HG03097 (cell line): ENCODE measurements around the gene MAPK11.

Source experiments
- ATAC-seq: cut with Tn5 transposase; IDR thresholded peaks from one replicate; pipeline ENCODE4 v1.9.1; 2021; ENCODE audit not compliant: unreplicated experiment, low FRiP score

The MAPK11 gene

DNA sequence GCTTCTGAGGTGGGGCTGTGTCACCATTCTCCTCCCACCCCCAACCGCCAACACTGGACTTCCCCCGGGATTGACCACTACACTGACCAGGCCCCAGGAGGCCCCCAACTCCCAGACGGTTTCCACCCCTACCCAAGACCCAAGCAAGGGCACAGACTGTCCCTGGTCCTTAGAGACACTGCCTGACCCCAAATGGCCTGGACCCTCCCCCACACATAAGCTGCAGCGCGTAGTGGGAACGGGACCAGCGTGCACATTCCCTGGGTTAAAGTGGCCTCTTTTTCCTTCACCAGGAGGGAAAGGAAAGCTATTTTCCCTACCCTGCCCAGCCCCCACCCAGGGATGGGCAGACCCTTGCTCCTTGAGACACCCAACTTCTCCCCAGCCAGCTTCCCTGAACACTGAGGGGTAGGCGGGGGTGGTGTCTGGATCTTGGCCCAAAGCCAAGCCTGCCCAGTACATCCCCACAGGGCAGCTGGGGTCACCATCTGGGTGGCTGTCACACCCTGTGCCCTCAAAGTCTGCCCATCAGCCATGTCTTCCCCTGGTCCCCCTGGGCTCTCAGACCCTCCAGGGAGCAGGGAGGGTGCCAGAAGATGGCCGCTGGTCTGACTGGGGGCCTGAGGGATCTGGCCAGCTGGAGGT is 7.1 kb downstream of the MAPK11 start:
- ATAC-seq: no peak

DNA sequence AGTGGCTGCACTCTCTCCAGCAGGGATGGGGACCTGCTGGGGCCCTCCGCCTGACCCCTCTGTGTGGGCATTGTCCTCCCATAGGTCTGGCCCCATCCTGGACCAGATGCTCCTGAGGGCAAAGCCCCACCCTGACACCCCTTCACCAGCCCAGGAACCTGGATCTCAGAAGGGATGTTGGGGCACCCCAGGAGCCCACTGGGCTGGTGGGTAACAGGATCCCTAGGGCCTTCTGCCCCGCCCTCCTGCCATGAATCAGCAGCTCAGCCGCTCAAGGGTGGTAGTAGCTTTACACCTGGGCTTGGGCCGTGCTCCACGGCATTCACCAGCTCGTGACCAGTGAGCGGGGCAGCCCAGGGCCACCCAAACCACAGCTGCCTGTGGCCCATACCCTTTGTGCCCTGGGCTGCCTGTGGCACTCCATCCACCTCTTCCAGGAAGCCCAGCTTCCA is 7.7 kb downstream of the MAPK11 start:
- no peak for ATAC-seq

DNA sequence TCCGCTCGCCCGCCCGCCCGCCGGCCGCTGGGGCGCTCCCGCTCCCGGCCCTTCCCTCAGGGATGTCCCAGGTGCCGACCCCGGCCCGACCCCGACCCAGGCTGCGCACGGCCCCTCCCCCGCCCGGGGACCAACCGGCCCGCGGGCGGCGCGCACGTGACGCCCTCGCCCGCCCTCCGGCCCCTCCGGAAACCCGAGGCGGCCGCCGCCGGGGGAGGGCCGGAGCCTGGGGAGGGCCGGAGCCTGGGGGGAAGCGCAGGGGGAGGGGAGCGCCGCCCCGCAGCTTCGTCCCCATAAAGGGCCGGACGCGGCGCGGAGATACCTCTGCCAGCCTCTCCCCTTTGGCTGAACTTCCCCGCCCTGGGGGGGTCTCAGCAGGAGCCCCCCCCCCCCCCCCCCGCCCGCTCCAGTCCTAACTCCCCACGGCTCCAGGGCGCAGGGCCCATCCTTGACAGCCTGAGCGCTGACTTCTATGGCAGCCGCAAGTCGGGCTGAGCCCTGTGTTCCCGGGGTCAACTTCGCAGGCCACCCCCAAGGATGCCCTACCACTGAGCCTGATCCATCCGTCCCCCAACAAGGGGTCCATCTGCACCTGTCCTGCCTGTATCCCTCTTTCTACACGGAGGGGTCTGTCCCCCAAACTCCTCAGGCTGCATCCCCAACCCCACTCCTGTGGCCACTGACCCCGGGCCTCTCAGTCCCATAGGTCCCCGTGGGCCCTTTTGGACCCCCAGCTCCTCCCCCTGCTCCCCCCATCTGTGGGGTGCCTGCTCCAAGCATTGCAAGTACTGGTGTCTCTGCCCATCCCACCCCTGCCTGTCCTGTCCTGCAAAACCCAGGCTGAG is 8.3 kb downstream of the MAPK11 start, which contains the start of gene MAPK12:
MAPK12 (minus strand) TSS at position 69 of the 845 bp plus-strand sequence. CDS start 174 bp downstream, outside the sequence.
- ATAC-seq: no peak

DNA sequence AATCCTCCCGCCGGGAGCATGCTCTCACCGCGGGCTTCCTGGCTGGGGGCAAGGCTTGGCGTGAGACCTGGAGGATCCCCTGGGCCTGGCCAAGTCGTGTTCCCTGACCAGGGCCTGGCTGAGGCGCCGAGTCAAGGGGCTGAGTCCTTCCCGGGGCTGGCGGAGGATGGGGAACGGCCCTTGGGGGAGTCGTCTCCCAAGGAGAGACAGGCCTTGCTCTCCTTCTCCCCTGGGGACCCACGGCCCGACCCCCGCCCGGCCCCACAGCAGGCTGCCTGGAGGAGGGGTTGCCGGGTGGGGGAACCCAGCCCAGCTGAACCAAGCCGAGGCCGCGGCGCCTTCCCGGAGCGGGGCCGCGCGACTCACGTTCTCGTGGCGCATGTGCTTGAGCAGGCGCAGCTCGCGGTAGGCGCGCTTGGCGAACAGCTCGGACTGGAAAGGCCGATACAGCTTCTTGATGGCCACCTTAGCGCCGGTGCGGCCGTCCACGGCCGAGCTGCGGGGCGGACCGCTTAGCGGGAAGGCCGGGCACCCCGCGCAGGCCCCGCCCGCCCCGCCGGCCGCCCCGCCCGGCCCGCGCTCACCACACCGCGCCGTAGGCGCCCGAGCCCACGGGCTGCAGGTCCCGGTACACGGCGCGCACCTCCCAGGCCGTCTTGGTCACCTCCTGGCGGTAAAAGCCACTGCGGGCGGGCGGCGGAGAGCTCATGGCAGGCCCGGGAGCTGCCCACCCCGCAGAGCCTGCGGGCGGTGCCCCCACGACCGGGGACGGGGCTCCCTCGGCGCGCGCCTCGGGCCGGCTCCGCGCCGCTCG is 9.2 kb downstream of the MAPK11 start:
- no peak for ATAC-seq

- ATAC-seq: no peak
These were observed 9.8 kb downstream of the MAPK11 start for GRCh38 chr22:50260434-50260800.

GRCh38 chr22:50259302-50259701 is 10.9 kb downstream of the MAPK11 start:
- no peak for ATAC-seq

DNA sequence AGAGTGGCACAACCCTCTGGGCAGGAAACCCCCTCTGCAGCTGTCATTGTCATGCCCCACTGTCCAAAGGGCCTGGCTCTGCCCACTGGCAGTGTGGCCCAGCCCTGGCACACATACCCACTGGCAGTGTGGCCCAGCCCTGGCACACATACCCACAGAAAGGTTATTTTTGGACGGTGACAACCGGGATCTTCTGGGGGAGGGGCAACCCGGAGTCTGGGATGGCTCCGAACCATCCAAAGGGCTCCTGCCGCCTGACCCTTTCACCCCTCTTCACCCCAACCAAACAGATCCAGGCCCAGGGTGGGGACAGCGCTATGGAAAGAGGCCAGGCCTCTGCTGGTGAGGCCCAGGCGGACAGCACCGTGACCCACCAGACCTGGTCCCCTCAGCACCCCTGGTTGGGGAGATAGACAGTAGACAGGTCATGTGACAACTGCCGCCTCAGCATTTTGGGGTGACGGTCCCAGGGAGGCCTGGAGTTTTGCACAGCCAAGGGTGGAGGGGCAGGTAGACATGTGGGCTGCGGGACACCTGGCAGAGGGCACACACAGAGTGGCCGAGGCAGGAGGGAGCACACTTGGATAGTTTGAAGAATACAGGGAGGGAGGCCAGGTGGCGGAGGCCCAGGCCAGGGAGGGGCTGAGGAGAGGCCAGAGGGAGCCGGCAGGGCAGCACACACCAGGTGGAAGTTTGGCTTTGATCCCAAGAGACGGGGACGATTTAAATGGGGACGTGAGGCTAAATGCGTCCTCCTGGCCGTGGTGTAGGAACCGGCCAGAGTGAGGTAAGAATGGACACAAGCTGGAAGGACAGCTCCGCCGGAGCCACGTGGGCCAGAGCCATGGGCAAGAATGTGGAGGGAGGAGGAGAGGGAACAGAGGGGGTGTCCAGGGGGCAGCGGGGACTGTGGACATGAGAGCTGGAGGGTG is 11.6 kb downstream of the MAPK11 start:
- ATAC-seq: no peak

GRCh38 chr22:50257451-50258360 is 12.5 kb downstream of the MAPK11 start:
- no peak for ATAC-seq

DNA sequence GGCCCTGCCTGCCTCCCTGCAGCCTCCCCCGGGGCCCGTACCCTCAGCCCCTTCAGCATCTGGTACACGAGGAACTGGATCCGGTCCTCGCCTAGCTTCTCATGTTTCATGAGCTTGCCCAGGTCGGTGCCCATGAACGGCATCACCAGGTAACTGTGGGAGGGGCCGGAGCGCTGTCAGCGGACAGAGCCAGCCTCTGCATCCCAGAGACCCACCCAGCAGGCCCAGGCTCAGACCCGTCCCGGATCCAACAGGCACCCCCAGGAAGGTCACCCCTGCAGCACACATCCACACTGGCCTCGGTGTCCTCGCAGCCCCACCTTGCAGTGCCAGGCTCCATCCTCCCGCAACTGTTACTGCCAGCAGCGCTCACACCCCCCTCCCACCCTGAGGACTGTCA is 13.1 kb downstream of the MAPK11 start:
- no peak for ATAC-seq

DNA sequence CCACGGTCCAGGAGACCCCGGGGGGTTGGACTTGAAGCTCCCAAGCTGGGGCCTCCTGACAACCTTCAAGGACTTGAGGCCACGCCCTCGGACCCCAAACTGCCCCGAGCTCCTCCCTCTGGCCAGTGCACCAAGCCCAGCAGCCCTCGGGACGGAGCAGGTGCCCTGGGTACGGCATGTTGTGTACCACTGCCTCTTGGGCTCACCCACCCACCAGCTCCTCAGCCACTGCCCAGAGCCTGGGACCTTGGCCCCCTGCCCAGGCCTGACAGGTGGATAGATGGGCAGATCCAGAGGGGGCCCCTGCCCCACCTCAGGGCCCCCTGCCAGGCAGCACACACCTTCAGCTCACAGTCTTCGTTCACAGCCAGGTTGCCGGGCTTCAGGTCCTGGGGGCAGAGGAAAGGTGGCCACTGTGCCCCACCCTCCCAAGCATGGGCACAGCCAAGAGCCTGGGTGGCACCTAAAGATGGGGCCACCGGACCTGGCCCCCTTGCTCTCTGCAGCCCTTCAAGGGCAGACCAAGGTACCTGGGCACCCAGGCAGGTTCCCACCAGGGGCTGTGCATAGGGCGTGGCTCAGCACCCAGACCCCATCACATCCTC is 13.8 kb downstream of the MAPK11 start:
- no peak for ATAC-seq

GRCh38 chr22:50255607-50256006 is 14.6 kb downstream of the MAPK11 start:
- ATAC-seq: no peak

- no peak for ATAC-seq
These were observed 15.1 kb downstream of the MAPK11 start for GRCh38 chr22:50255099-50255498.

GRCh38 chr22:50253941-50254340 is 16.2 kb downstream of the MAPK11 start:
- no peak for ATAC-seq

GRCh38 chr22:50253046-50253915 is 16.9 kb downstream of the MAPK11 start:
- ATAC-seq: no peak

GRCh38 chr22:50252082-50253045 is 17.8 kb downstream of the MAPK11 start:
- ATAC-seq: no peak

DNA sequence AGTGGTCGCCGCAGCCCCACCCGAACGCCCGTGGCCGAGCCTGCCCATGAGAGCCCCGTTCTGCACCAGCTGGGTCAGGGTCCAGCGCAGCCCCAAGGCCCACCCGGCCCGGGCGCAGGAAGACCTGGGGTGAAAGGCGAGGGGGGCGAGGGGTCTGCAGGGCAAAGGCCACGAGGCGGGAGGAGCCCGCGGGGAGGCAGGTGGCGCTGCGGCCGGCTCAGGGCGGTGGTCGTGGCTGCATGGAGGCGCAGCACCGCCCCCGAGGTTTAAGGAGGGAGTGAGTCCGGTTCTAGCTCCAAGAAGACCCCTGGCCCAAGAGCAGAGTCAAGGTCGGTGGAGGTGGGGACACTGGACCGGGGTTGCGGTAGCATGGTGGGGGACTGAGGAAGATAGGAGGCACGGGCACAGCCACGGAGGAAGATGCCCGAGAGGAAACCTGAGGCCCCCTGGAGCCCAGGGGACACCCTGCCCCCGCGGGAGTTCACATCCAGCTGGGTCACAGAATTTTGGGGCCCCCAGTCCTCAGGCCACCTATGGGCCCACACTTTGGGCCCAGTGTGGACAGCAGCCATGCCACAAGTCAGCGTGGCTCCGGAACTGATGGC is 18.6 kb downstream of the MAPK11 start:
- ATAC-seq: no peak
